ENCODE measurements around the gene GPR158.

Gene GPR158

DNA sequence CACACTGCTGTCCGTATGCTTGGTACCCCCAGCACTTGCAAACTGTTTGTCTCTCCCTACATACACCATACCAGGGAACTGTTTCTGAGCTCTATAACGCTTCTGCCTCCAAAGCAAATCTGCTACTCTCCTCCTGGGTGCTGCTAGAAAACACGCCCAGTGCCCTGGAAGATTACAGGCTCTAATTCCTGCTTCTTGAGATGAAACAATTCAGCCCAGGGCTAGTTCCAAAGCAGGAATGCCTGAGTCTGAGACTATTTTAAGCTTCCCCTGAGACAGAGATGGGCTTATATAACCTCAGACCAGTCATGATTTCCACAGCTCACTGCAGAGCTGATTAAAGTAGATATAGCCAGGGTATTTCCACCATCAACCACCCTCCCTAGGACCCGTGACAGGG, 327.1 kb downstream of the GPR158 start:
- no peak for DNase-seq (ENCODE audit: low spot score)

DNA sequence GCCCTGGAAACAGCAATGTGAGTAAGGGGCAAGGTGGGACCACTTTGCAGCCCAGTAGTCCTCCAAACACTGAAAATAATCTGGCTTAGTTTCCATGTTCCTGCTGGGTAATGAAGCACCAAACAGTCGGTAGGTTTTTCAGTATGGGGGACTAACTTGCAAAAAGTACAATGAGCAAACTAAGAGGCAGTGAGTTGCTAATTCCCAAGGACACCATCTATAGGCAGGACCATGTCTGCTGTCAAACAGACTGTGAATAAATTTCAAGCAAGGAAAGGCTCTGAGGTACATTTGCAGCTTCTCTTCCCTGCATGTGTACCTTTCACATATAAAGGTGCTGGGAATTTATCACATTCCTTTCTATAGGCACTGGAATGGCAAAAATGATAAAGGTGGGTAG, 327.7 kb downstream of the GPR158 start:
- DNase-seq (ENCODE audit: low spot score): no peak

- no peak for DNase-seq (ENCODE audit: low spot score)
Observed at GRCh38 chr10:25504306-25504705, 329.5 kb downstream of the GPR158 start.

DNA sequence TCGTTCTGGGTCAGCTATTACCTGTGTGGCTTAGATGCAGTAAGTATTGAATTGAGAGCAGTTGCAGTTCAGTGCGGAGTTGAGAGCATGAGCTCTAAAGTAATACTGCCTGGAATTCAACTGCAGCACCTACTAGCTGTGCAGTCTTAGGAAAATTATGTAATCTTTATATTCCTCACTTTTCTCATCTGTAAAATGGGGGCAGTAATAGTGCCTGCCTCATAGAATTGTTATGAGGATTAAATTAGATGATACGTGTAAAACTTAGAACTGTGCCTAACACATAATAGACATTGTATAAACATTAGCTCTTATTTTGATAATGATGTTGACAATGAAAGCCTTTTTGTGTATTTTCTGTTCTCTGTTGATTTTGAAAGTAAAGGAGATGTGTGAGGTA, 330.0 kb downstream of the GPR158 start:
- DNase-seq (ENCODE audit: low spot score): no peak

DNA sequence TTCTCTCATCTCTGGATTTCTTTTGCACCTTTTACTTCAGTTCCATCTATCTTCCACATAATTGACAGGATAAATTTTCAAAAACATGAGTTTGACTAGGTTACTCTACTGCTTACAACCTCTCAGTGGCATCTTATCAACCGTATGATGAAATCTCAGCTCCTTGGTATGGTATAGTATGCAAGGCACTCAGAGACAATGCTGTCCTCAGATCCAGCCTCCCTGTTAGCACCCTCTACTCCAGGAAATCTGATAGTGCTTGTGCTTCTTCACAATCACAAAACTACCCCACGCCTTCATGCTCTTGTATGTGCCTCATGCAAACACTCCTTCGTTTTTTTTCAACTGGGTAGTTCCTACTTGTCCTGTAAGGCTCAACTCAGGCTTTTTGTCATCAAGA, 330.7 kb downstream of the GPR158 start:
- no peak for DNase-seq (ENCODE audit: low spot score)

- DNase-seq (ENCODE audit: low spot score): no peak
Observed at GRCh38 chr10:25506821-25507335, 332.1 kb downstream of the GPR158 start.

- no peak for DNase-seq (ENCODE audit: low spot score)
Observed at GRCh38 chr10:25508112-25508815, 333.5 kb downstream of the GPR158 start.

- DNase-seq (ENCODE audit: low spot score): no peak
Observed at GRCh38 chr10:25509151-25509550, 334.4 kb downstream of the GPR158 start.

- no peak for DNase-seq (ENCODE audit: low spot score)
Observed at GRCh38 chr10:25522294-25522693, 347.5 kb downstream of the GPR158 start.

- no peak for DNase-seq (ENCODE audit: low spot score)
Observed at GRCh38 chr10:25522946-25523608, 348.3 kb downstream of the GPR158 start.

DNA sequence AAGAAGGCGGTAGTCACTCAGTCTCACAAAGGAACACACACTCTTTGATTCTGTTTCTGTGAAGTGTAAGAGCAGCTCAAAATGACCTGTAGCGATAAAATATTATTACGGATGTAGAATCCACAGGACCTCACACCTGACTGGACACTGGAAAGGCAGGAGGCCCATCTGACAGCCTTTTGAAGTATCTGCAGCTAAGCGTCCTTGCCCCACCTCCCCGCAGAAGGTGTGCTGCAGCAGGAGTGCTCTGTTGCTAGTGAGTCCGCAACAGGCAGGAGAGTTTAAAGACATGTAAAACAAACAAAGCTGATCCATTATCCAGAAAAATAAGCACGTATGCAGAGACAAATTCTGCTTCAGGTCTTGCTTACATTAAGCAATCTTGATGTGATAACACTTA, 355.5 kb downstream of the GPR158 start:
- DNase-seq (ENCODE audit: low spot score): no peak

- no peak for DNase-seq (ENCODE audit: low spot score)
Observed at GRCh38 chr10:25531457-25532061, 356.8 kb downstream of the GPR158 start.

DNA sequence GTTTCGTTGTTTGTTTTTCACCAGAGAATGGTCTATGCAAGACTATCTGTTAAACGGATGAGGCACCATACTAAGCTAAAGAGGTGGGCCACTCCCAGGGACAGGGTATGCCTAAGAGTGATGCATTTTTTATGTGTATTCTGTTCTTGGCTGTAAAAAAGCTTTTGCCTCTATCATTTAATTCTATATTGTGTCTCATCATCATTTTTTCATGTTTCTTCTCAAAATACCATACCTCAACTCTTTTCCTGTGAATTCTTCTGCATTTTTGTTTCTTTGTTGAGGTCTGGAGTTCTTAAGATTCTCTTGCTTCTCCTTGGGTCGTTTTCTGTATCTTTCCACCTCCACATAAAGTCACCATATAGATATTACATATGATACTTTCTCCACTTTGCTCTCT, 357.4 kb downstream of the GPR158 start:
- DNase-seq (ENCODE audit: low spot score): no peak

DNA sequence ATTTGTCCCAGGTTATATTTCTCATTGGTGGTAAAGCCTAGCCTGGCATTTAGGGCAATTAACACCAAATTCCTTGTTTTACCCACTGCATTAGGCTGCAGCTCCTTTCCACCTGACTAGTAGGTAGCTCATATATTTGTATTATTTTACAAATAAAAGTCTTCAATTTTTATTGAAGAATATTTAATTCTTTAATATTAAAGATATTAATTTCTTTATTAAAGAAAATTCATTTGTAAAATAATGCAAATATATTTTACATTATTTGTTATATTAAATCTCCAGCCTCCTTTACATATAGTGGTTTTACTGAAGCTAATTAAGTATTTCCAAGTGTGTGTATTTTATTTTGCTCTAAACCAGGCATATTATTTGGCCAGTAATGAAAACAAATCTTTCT, 361.2 kb downstream of the GPR158 start:
- no peak for DNase-seq (ENCODE audit: low spot score)

DNA sequence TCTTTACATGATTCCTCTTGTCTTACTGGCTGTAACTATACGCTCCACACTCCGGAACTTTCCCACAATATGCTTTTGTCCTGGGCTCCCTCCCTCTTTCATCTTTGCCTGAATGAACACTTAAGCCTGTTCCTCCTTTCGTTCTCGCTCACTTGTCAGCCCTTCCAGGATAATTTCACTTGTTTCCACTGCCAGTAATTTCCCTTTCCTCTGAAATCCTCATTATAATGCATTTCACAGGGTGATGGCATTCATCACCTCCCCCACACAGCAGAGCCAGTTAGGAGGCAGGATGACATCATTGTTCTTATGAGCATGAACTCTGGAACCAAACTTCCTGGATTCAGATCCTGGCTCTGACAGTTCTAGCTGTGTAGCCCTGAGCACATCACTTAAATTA, 372.6 kb downstream of the GPR158 start:
- no peak for DNase-seq (ENCODE audit: low spot score)

- DNase-seq (ENCODE audit: low spot score): no peak
Observed at GRCh38 chr10:25552283-25552919, 377.6 kb downstream of the GPR158 start.

DNA sequence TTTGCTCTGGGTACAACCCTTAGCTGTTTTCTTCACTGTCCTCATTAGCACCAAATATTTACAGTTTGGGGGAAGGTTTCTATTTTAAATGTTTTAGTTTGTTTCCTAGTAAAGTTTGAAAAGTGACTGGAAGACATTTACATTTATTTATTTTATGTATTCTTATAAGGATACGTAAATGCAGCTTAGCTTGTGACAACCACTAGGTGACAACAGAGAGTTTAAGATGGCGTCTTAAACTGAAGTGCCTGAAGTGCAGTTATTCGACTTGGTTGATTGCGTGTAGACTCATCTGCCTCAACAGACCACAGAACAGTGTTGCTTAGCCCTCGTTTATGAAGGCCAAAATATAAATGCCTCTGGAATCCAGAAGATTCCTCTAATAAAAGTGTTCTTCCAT, 381.1 kb downstream of the GPR158 start:
- DNase-seq (ENCODE audit: low spot score): no peak

GRCh38 chr10:25556457-25556856, 381.7 kb downstream of the GPR158 start:
- no peak for DNase-seq (ENCODE audit: low spot score)

DNA sequence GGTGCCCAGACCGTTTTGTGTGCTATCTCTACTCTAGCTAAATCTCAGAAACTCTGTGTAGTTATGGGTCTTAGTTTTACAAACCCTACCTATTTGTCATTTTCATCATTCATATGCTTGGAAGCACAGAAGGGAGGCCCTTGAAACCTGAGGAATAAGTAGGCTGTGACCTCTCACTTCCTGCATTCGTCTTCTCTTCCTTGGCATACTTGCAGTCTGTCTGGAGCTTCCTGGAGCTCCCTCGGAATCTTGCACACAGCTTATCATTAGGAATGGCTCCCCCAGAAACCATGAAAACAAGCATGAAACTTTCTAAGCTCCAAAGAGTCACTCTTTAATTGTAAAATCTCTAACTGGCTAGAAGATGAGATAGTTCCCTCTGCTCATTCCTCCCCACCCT, 382.3 kb downstream of the GPR158 start:
- no peak for DNase-seq (ENCODE audit: low spot score)

GRCh38 chr10:25561758-25562157, 387.0 kb downstream of the GPR158 start:
- no peak for DNase-seq (ENCODE audit: low spot score)

DNA sequence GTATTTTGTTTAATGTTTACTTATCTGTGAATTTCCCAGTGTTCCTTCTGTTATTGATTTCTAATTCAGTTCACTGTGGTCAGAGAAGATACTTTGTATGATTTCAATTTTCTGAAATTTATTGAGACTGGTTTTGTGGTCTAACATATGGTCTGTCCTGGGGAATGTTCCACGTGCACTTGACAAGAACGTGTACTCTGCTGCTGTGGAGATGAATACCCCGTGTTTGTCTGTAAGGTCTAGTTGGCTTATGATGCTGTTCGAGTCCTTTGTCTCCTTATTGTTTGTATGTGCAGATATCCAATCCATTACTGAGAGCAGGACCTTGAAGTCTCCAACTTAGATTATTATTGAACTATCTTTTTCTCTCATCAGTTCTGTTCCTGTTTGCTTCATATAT, 387.7 kb downstream of the GPR158 start:
- no peak for DNase-seq (ENCODE audit: low spot score)

DNA sequence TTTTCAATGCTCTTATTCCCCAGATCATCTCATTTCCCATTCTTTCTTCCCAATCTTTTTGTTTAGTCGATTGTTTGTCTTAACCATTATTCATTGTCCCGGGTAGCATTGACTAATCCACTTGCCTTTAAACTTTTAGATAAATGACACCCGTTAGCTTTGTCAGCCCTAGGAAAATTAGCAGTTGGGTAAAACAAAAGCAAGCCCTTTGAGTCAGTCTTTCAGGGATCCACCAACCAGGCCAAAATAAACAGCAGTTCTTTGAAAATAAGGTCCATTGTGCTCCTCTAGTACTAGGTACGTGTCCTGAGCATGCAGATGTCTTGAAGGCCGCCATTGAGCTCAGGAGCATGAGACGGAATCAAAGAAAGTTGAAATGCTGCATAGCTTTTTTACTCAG, 389.6 kb downstream of the GPR158 start:
- no peak for DNase-seq (ENCODE audit: low spot score)

DNA sequence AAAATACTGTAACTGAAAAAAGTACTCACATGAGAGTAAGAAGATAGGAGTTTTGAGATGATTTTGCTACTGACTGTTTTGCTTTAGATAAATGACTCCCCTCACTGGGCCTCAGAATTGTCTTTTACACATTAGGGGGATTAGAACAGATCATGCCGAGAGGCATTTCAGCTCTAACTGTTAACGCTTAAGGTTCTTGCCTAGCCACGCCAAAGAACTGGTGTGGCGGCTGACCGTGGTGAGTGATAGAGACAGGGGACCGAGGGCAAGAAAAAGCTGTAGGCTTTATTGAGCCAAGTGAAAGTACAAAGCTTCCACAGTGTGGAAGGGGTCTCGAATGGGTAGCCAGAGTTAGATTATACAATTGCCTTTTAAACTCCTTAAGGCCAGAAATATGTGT, 390.8 kb downstream of the GPR158 start:
- DNase-seq (ENCODE audit: low spot score): no peak
